GM12878 (cell line): ENCODE measurements around the gene SHMT2. TPM values are rescaled to one million over a fixed set of nuclear protein-coding genes. Genes with fewer than 3 reads are reported as not detected.

ENCODE experiments used
- CREM ChIP-seq: IDR thresholded peaks from 2 replicates; pipeline ENCODE4 v1.6.1; 2014; ENCODE audit warnings: antibody characterized with exemption, low read depth
- DPF2 ChIP-seq: fragments of 450-650 bp; IDR thresholded peaks from 2 replicates; pipeline ENCODE4 v1.6.1; 2017; ENCODE audit warnings: mild to moderate bottlenecking
- EZH2 ChIP-seq: IDR thresholded peaks from 2 replicates; pipeline ENCODE4 v1.6.1; 2012; ENCODE audit warnings: low read depth, mild to moderate bottlenecking, control low read depth, inconsistent platforms, low read length, borderline replicate concordance; ENCODE audit not compliant: control insufficient read depth
- IKZF1 ChIP-seq: fragments of 450-650 bp; conservative IDR thresholded peaks from 2 replicates; pipeline ENCODE4 v1.6.1; 2017; ENCODE audit warnings: antibody characterized with exemption, mild to moderate bottlenecking
- MEF2B ChIP-seq: fragments of 450-650 bp; IDR thresholded peaks from 2 replicates; pipeline ENCODE4 v1.6.1; 2018; ENCODE audit warnings: mild to moderate bottlenecking, moderate library complexity; ENCODE audit not compliant: partially characterized antibody, poor library complexity, severe bottlenecking
- MXI1 ChIP-seq: fragments of 150-350 bp; IDR thresholded peaks from 2 replicates; pipeline ENCODE4 v1.6.1; 2011; ENCODE audit warnings: low read depth, mild to moderate bottlenecking, inconsistent platforms, low read length, improper control_type of control experiment
- NR2F1 ChIP-seq: fragments of 450-650 bp; conservative IDR thresholded peaks from 2 replicates; pipeline ENCODE4 v1.6.1; 2017; ENCODE audit warnings: mild to moderate bottlenecking
- PML ChIP-seq: IDR thresholded peaks from 2 replicates; pipeline ENCODE4 v1.6.1; 2012; ENCODE audit warnings: low read length, inconsistent platforms
- POLR2AphosphoS5 ChIP-seq: IDR thresholded peaks from 2 replicates; pipeline ENCODE4 v1.6.1; 2011; ENCODE audit warnings: mild to moderate bottlenecking, low read length, inconsistent platforms
- RAD21 ChIP-seq: IDR thresholded peaks from 2 replicates; pipeline ENCODE4 v1.6.1; 2011; ENCODE audit warnings: mild to moderate bottlenecking, low read depth, low read length, moderate library complexity; ENCODE audit not compliant: insufficient read depth
- SIN3A ChIP-seq: IDR thresholded peaks from 2 replicates; pipeline ENCODE4 v1.6.1; 2012; ENCODE audit warnings: low read depth, low read length, improper control_type of control experiment
- SIX5 ChIP-seq: IDR thresholded peaks from 2 replicates; pipeline ENCODE4 v1.6.1; 2011; ENCODE audit warnings: mild to moderate bottlenecking, low read depth, low read length, moderate library complexity; ENCODE audit not compliant: severe bottlenecking
- SPI1 ChIP-seq: IDR thresholded peaks from 2 replicates; pipeline ENCODE4 v1.6.1; 2011; ENCODE audit warnings: low read depth, mild to moderate bottlenecking, low read length, moderate library complexity, borderline replicate concordance; ENCODE audit not compliant: insufficient read depth
- SREBF2 ChIP-seq: IDR thresholded peaks from 2 replicates; pipeline ENCODE4 v1.6.1; 2012; ENCODE audit warnings: mild to moderate bottlenecking, low read length
- TAF1 ChIP-seq: IDR thresholded peaks from 2 replicates; pipeline ENCODE4 v1.6.1; 2011; ENCODE audit warnings: mild to moderate bottlenecking, low read depth, low read length, borderline replicate concordance
- TCF12 ChIP-seq: IDR thresholded peaks from 2 replicates; pipeline ENCODE4 v1.6.1; 2011; ENCODE audit warnings: low read depth, mild to moderate bottlenecking, low read length
- TCF7 ChIP-seq: IDR thresholded peaks from 2 replicates; pipeline ENCODE4 v1.6.1; 2014; ENCODE audit warnings: antibody characterized with exemption, borderline replicate concordance
- USF2 ChIP-seq: IDR thresholded peaks from 2 replicates; pipeline ENCODE4 v1.6.1; 2011; ENCODE audit warnings: low read depth, low read length, improper control_type of control experiment, borderline replicate concordance
- ZNF274 ChIP-seq: IDR thresholded peaks from one replicate; pipeline ENCODE4 v1.8.0; 2011; ENCODE audit not compliant: insufficient read length, insufficient read depth
- ZZZ3 ChIP-seq: IDR thresholded peaks from 2 replicates; pipeline ENCODE4 v1.6.1; 2011; ENCODE audit warnings: low read depth; ENCODE audit not compliant: control insufficient read depth, insufficient read length
- polyA plus RNA-seq, 11 experiments: library from polyadenylated mRNA; depleted of rRNA in 4 of 11; unstranded in 6 of 11; stranded (reverse) in 5 of 11; fragments of >200 nt; fragmentation: Nextera tagmentation in 4 of 11; fragmentation: Illumina TruSeq in 1 of 11; extraction: Ambion mirVana in 4 of 11; extraction: Trizol in 1 of 11; gene quantifications; 1 replicate in 1 of 11; 2 replicates in 10 of 11; pipeline versions ENCODE4 v1.2.1 to v1.2.3, GENCODE V29; 2011 to 2016; ENCODE audit warnings: inconsistent platforms in 2 of 11, missing spikeins in 2 of 11, low read depth in 1 of 11
- total RNA-seq, 4 experiments: library from RNA; depleted of rRNA in 3 of 4; stranded (reverse); fragments of >200 nt in 3 of 4; fragmentation: Illumina TruSeq in 1 of 4; extraction: Trizol in 1 of 4; gene quantifications; 2 replicates each; pipeline versions ENCODE4 v1.2.1 to v1.2.3, GENCODE V29; 2013 to 2021
- TF ChIP-seq, protein P1 (sequence below): fragments of 450-650 bp; IDR thresholded peaks from 2 replicates; pipeline ENCODE4 v1.6.1; 2016; ENCODE audit warnings: mild to moderate bottlenecking
- TF ChIP-seq, protein P2 (sequence below): IDR thresholded peaks from 2 replicates; pipeline ENCODE4 v1.6.1; 2011; ENCODE audit warnings: mild to moderate bottlenecking, low read depth, low read length, moderate library complexity; ENCODE audit not compliant: insufficient replicate concordance
- TF ChIP-seq, protein P3 (sequence below): fragments of 450-650 bp; formaldehyde crosslinking; IDR thresholded peaks from 2 replicates; pipeline ENCODE4 v1.4.0; 2022; ENCODE audit warnings: mild to moderate bottlenecking, moderate library complexity
- TF ChIP-seq, protein P4 (sequence below): IDR thresholded peaks from 2 replicates; pipeline ENCODE4 v1.6.1; 2012; ENCODE audit warnings: low read depth, low read length, improper control_type of control experiment

Gene SHMT2
- total and polyA plus RNA-seq, 10 of the 15 experiments (the other 5 are each of a cell fraction or from before 2014, with no cell fraction given): 57.0 to 292 (median 186) TPM

- TF ChIP-seq TCF7 (no peak), NR2F1 (no peak), SREBF2 (no peak), RAD21 (no peak), USF2 (peak; percentile 36), TCF12 (no peak), TAF1 (peak; percentile 55; the same call in 1 of the 2 replicates), SPI1 (no peak), CREM (no peak), EZH2 (no peak), MXI1 (peak; percentile 72), ZZZ3 (no peak), PML (peak; percentile 82; the same call in 1 of the 2 replicates), IKZF1 (peak; percentile 86), ZNF274 (no peak), SIN3A (no peak), MEF2B (peak; percentile 28), POLR2AphosphoS5 (peak; percentile 78), DPF2 (0 out of 2 replicates have a peak, but pooled peaks have one; percentile 47), SIX5 (peak; percentile 83)
- TF ChIP-seq, protein P1, sequence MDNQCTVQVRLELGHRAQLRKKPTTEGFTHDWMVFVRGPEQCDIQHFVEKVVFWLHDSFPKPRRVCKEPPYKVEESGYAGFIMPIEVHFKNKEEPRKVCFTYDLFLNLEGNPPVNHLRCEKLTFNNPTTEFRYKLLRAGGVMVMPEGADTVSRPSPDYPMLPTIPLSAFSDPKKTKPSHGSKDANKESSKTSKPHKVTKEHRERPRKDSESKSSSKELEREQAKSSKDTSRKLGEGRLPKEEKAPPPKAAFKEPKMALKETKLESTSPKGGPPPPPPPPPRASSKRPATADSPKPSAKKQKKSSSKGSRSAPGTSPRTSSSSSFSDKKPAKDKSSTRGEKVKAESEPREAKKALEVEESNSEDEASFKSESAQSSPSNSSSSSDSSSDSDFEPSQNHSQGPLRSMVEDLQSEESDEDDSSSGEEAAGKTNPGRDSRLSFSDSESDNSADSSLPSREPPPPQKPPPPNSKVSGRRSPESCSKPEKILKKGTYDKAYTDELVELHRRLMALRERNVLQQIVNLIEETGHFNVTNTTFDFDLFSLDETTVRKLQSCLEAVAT: peak; percentile 60; the same call in 1 of the 2 replicates
- TF ChIP-seq, protein P2, sequence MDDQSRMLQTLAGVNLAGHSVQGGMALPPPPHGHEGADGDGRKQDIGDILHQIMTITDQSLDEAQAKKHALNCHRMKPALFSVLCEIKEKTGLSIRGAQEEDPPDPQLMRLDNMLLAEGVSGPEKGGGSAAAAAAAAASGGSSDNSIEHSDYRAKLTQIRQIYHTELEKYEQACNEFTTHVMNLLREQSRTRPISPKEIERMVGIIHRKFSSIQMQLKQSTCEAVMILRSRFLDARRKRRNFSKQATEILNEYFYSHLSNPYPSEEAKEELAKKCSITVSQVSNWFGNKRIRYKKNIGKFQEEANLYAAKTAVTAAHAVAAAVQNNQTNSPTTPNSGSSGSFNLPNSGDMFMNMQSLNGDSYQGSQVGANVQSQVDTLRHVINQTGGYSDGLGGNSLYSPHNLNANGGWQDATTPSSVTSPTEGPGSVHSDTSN: no peak
- TF ChIP-seq, protein P3, sequence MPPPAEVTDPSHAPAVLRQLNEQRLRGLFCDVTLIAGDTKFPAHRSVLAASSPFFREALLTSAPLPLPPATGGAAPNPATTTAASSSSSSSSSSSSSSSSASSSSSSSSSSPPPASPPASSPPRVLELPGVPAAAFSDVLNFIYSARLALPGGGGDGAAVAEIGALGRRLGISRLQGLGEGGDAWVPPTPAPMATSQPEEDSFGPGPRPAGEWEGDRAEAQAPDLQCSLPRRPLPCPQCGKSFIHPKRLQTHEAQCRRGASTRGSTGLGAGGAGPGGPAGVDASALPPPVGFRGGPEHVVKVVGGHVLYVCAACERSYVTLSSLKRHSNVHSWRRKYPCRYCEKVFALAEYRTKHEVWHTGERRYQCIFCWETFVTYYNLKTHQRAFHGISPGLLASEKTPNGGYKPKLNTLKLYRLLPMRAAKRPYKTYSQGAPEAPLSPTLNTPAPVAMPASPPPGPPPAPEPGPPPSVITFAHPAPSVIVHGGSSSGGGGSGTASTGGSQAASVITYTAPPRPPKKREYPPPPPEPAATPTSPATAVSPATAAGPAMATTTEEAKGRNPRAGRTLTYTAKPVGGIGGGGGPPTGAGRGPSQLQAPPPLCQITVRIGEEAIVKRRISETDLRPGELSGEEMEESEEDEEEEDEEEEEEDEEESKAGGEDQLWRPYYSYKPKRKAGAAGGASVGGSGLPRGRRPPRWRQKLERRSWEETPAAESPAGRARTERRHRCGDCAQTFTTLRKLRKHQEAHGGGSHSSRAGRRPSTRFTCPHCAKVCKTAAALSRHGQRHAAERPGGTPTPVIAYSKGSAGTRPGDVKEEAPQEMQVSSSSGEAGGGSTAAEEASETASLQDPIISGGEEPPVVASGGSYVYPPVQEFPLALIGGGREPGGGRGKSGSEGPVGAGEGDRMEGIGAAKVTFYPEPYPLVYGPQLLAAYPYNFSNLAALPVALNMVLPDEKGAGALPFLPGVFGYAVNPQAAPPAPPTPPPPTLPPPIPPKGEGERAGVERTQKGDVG (CRISPR knock-in tag): no peak
- TF ChIP-seq, protein P4, sequence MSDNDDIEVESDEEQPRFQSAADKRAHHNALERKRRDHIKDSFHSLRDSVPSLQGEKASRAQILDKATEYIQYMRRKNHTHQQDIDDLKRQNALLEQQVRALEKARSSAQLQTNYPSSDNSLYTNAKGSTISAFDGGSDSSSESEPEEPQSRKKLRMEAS: no peak; the same call in 1 of the 2 replicates
Measured at GRCh38 chr12:57229634-57230380, at the start of gene SHMT2 (continued).
